GM18505 (cell line): ENCODE measurements around the gene DLX1.

Experiments
- ATAC-seq: cut with Tn5 transposase; IDR thresholded peaks from one replicate; pipeline ENCODE4 v1.9.1; 2021; ENCODE audit not compliant: unreplicated experiment
- POLR2A ChIP-seq: IDR thresholded peaks from 4 replicates; pipeline ENCODE4 v1.6.1; 2011; ENCODE audit warnings: borderline replicate concordance; ENCODE audit not compliant: insufficient read depth, insufficient read length; ENCODE audit errors: extremely low read depth

Gene DLX1

GRCh38 chr2:172093416-172094293, 8.3 kb downstream of the DLX1 start:
- no peak for TF ChIP-seq POLR2A
- ATAC-seq, result no peak

GRCh38 chr2:172094294-172095145, 9.2 kb downstream of the DLX1 start:
- TF ChIP-seq POLR2A, result no peak
- no peak for ATAC-seq

DNA sequence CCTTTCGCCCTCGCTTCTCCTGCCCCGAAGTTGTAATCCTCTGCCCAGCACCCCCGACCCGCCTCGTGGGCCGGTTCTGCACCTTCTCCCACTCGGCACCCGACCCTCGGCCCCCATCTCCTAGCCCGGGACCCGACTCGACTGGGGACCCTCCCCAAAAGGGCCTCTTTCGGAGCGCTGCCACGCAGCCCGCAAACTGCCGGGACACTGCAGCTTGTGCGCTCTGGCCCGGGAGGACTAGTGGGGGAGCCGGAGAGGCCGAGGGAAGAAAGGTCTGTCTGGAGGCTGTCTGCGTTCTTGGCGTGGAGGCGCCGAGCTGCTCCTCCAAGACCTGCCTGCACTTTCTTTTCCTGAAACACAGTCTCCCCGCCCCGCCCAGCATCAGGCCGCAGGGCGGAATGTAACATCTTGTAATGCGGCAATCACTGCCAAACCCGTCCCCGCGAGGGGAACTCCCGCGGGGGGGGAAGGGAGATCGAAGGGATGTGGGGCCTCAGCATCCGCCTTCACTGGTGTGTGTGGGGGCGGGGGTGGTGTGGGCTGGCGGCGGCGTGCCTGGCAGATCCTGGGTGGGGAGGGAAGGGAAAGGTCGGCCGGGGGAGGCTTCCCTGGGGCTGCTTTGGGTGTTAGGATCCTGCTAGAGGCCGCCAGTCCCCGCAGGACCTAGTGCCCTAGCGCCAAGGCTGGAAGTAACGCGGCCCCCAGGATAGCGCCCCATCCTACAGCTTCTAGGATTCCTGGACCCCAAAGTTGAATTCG, 10.0 kb downstream of the DLX1 start:
- no peak for TF ChIP-seq POLR2A
- ATAC-seq, result no peak

DNA sequence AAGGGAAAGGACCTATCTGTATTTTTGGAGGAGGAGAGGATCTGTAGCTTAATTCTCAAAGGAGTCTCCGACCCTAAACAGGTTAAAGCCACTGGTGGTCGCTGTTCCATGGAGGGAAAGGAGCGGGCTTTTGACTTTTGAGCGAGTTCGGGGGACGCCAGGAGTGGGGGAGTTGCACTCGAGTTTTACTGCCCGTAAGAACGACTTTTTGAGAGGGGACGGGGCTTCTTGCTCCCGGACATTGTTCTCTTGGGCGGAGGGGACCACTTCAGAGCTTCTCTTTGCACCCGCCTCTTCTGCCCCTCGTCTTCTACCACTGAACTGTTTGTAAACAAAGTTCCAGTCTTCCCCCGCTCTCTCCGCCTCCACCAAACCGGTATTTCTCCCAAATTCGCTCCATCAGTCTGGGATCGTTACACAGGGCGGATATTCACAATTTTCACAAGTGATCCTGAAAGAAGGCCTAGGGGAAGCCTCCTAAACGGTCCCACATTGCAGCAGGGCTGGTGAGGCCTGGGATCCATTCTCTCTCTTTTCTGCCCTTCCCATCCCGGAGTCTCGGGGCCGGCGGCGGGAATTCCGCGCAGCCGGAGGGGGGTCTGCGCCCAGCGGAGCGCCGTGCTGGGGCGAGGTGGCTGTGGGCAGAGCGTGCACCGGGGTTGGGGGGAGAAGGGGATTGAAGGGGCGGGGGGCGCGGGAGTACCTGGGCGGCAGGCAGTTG, 10.8 kb downstream of the DLX1 start:
- TF ChIP-seq POLR2A, result no peak
- ATAC-seq, result no peak

- ATAC-seq, result no peak
- TF ChIP-seq POLR2A, result no peak
Measured at GRCh38 chr2:172096626-172097547, 11.6 kb downstream of the DLX1 start.

GRCh38 chr2:172097557-172098131, 12.3 kb downstream of the DLX1 start:
- no peak for TF ChIP-seq POLR2A
- no peak for ATAC-seq

- TF ChIP-seq POLR2A, result no peak
- no peak for ATAC-seq
Measured at GRCh38 chr2:172098287-172098649, 13.0 kb downstream of the DLX1 start.

DNA sequence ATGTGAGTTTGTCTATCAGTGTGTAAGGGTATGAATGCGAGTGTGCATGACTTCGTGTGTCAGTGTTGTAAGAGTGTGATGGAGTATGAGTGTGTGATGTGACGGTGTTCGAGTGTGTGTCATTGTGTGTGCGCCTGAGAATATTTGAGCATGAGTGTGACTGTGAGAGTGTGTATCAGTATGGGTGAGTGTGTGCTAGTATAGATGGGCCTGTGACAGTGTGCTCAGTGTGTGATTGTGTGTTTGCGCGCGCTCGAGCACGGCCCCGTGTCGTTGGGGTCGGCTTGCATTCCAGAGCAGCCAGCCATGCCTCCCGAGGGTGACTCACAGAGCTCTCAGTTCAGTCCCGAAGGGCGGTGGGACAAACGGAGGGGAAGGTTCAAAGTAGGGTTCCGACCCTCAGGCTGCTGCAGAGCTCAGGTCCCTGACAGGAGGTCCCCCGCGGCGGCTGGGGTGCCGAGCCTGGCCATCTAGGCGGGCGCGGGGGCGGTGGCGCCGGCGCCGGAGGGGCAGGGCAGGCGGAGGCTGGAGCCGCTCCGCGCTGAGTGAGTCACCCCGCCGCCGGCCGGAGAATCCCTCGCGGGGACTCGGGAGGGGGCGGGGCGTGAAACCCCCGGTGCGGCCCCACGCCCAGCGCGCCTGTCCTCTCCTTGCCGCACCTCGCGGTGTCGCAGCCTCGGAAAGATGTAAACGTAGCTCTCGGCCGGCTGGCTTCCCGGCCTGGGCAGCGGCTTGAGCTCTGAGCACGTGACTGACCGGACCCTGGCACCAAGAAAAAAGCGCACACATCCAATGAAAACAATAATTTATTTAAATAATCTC, 13.6 kb downstream of the DLX1 start:
- TF ChIP-seq POLR2A, result no peak
- ATAC-seq, result no peak

GRCh38 chr2:172099472-172100079, 14.3 kb downstream of the DLX1 start:
- ATAC-seq, result no peak
- no peak for TF ChIP-seq POLR2A

GRCh38 chr2:172100080-172100934, 15.0 kb downstream of the DLX1 start:
- no peak for TF ChIP-seq POLR2A
- ATAC-seq, result no peak
